ENCODE results near the gene OLFML1.
A peak's percentile ranks its signal among the peaks of the same experiment; 100 is the strongest.

Gene OLFML1

GRCh38 chr11:7485186-7486097 lies at the start of gene OLFML1:
Gene OLFML1, plus strand, starts transcription at chr11:7485506. Its CDS starts 370 bp downstream, at chr11:7485876.
- Histone ChIP-seq H2AFZ (ENCODE audit: low read depth, low read length, severe bottlenecking) (no peak within 1 kb of the TSS), H3F3A (ENCODE audit: insufficient read depth) (no peaks in the 10 kb centered on the region), H3K27ac (ENCODE audit: low read depth, low read length) (no peak within 1 kb of the TSS), H3K79me2 (ENCODE audit: insufficient read depth, low read length) (no peaks in the 10 kb centered on the region), H3K36me3 (ENCODE audit: low read length) (no peaks in the 10 kb centered on the region), H3K4me2 (ENCODE audit: low read depth, low read length, poor library complexity, severe bottlenecking) (no peak within 1 kb of the TSS), H3K9ac (ENCODE audit: low read length) (no peak within 1 kb of the TSS), H4K20me1 (ENCODE audit: low read depth, low read length) (no peaks in the 10 kb centered on the region), H3K9me3 (ENCODE audit: insufficient read depth, low read length) (no peaks in the 10 kb centered on the region), H3K27me3 (ENCODE audit: low read length) (no peaks in the 10 kb centered on the region), H3K9me2 (replicated peaks; ENCODE audit: insufficient read depth, low read length) (no peaks in the 10 kb centered on the region), H3K4me3 (ENCODE audit: insufficient read depth, low read length, poor library complexity, severe bottlenecking) (no peak within 1 kb of the TSS)
- TF ChIP-seq CTCF (IDR thresholded peaks at IDR 0.05; ENCODE audit: insufficient read depth, low read length, poor library complexity, severe bottlenecking) (no peak), EZH2phosphoT487 (conservative IDR thresholded peaks at IDR 0.05; ENCODE audit: low read length) (no peak)

GRCh38 chr11:7436146-7436545 lies 49.2 kb upstream of the OLFML1 start:
- Histone ChIP-seq H2AFZ (ENCODE audit: low read depth, low read length, severe bottlenecking) (peak overlapping the region; percentile 97), H3F3A (ENCODE audit: insufficient read depth) (no peaks in the 10 kb centered on the region), H3K27me3 (ENCODE audit: low read length) (no peaks in the 10 kb centered on the region), H4K20me1 (ENCODE audit: low read depth, low read length) (no peaks in the 10 kb centered on the region), H3K9me3 (ENCODE audit: insufficient read depth, low read length) (no peaks in the 10 kb centered on the region), H3K4me2 (ENCODE audit: low read depth, low read length, poor library complexity, severe bottlenecking) (peak overlapping the region; percentile 42), H3K9ac (ENCODE audit: low read length) (no peak overlapping the region), H3K79me2 (ENCODE audit: insufficient read depth, low read length) (no peaks in the 10 kb centered on the region), H3K36me3 (ENCODE audit: low read length) (no peaks in the 10 kb centered on the region), H3K4me3 (ENCODE audit: insufficient read depth, low read length, poor library complexity, severe bottlenecking) (peak overlapping the region; percentile 15), H3K27ac (ENCODE audit: low read depth, low read length) (no peak overlapping the region), H3K9me2 (replicated peaks; ENCODE audit: insufficient read depth, low read length) (no peaks in the 10 kb centered on the region)
- no peak for TF ChIP-seq CTCF (IDR thresholded peaks at IDR 0.05; ENCODE audit: insufficient read depth, low read length, poor library complexity, severe bottlenecking)

- no peaks in the 10 kb centered on the region for H3K27me3 ChIP-seq (ENCODE audit: low read length)
- no peaks in the 10 kb centered on the region for H4K20me1 ChIP-seq (ENCODE audit: low read depth, low read length)
- no peaks in the 10 kb centered on the region for H3K79me2 ChIP-seq (ENCODE audit: insufficient read depth, low read length)
- H3K27ac ChIP-seq (ENCODE audit: low read depth, low read length) = no peak overlapping the region
- H3K4me3 ChIP-seq (ENCODE audit: insufficient read depth, low read length, poor library complexity, severe bottlenecking) = peak overlapping the region; percentile 15
- no peaks in the 10 kb centered on the region for H3K9me3 ChIP-seq (ENCODE audit: insufficient read depth, low read length)
- H3F3A ChIP-seq (ENCODE audit: insufficient read depth) = no peaks in the 10 kb centered on the region
- peak overlapping the region; percentile 42 for H3K4me2 ChIP-seq (ENCODE audit: low read depth, low read length, poor library complexity, severe bottlenecking)
- H2AFZ ChIP-seq (ENCODE audit: low read depth, low read length, severe bottlenecking) = peak overlapping the region; percentile 97
- H3K9me2 ChIP-seq (replicated peaks; ENCODE audit: insufficient read depth, low read length) = no peaks in the 10 kb centered on the region
- H3K36me3 ChIP-seq (ENCODE audit: low read length) = no peaks in the 10 kb centered on the region
- no peak overlapping the region for H3K9ac ChIP-seq (ENCODE audit: low read length)
- TF ChIP-seq EZH2phosphoT487 (conservative IDR thresholded peaks at IDR 0.05; ENCODE audit: low read length) = no peak
These were observed 48.6 kb upstream of the OLFML1 start for GRCh38 chr11:7436657-7437056.

GRCh38 chr11:7437696-7438095 lies 47.6 kb upstream of the OLFML1 start:
- Histone ChIP-seq H3K27me3 (ENCODE audit: low read length) (no peaks in the 10 kb centered on the region), H3F3A (ENCODE audit: insufficient read depth) (no peaks in the 10 kb centered on the region), H2AFZ (ENCODE audit: low read depth, low read length, severe bottlenecking) (no peak overlapping the region), H3K4me2 (ENCODE audit: low read depth, low read length, poor library complexity, severe bottlenecking) (no peak overlapping the region), H3K27ac (ENCODE audit: low read depth, low read length) (no peak overlapping the region), H3K79me2 (ENCODE audit: insufficient read depth, low read length) (no peaks in the 10 kb centered on the region), H4K20me1 (ENCODE audit: low read depth, low read length) (no peaks in the 10 kb centered on the region), H3K9ac (ENCODE audit: low read length) (no peak overlapping the region), H3K36me3 (ENCODE audit: low read length) (no peaks in the 10 kb centered on the region), H3K9me3 (ENCODE audit: insufficient read depth, low read length) (no peaks in the 10 kb centered on the region), H3K9me2 (replicated peaks; ENCODE audit: insufficient read depth, low read length) (no peaks in the 10 kb centered on the region), H3K4me3 (ENCODE audit: insufficient read depth, low read length, poor library complexity, severe bottlenecking) (no peak overlapping the region)
- TF ChIP-seq EZH2phosphoT487 (conservative IDR thresholded peaks at IDR 0.05; ENCODE audit: low read length) = no peak
- TF ChIP-seq CTCF (IDR thresholded peaks at IDR 0.05; ENCODE audit: insufficient read depth, low read length, poor library complexity, severe bottlenecking) = no peak
